ENCODE measurements around the gene ATXN1.
"Not testable (repeated sequence)": the region's sequence is repeated elsewhere in the genome, so short reads cannot be mapped to it uniquely, and the experiment has no call there.

The ATXN1 gene

GRCh38 chr6:16615215-16615614 is 146.0 kb downstream of the ATXN1 start:
- H3K27ac ChIP-seq (ENCODE audit: low read length); DNase-seq (ENCODE audit: low read depth, low spot score); H3K36me3 ChIP-seq (ENCODE audit: control insufficient read depth, insufficient read depth, low read length); H3K27me3 ChIP-seq (ENCODE audit: control insufficient read depth, insufficient read depth, low read length); H3K4me1 ChIP-seq (ENCODE audit: control insufficient read depth, insufficient read depth, low read length); H3K4me3 ChIP-seq (ENCODE audit: low read length); H3K9me3 ChIP-seq (ENCODE audit: control insufficient read depth, insufficient read depth, low read length): not testable (repeated sequence)
- no CpG with 5 or more reads among the region's 6 CpGs for WGBS (ENCODE audit: insufficient coverage, insufficient read length)

GRCh38 chr6:16614143-16614542 is 147.1 kb downstream of the ATXN1 start:
- not testable (repeated sequence) for H3K27ac ChIP-seq (ENCODE audit: low read length); H3K27me3 ChIP-seq (ENCODE audit: control insufficient read depth, insufficient read depth, low read length); H3K4me3 ChIP-seq (ENCODE audit: low read length); H3K9me3 ChIP-seq (ENCODE audit: control insufficient read depth, insufficient read depth, low read length); H3K36me3 ChIP-seq (ENCODE audit: control insufficient read depth, insufficient read depth, low read length); DNase-seq (ENCODE audit: low read depth, low spot score); H3K4me1 ChIP-seq (ENCODE audit: control insufficient read depth, insufficient read depth, low read length)
- no CpG with 5 or more reads among the region's 3 CpGs for WGBS (ENCODE audit: insufficient coverage, insufficient read length)

GRCh38 chr6:16613504-16613903 is 147.8 kb downstream of the ATXN1 start:
- DNase-seq (ENCODE audit: low read depth, low spot score); H3K4me1 ChIP-seq (ENCODE audit: control insufficient read depth, insufficient read depth, low read length); H3K36me3 ChIP-seq (ENCODE audit: control insufficient read depth, insufficient read depth, low read length); H3K27ac ChIP-seq (ENCODE audit: low read length); H3K9me3 ChIP-seq (ENCODE audit: control insufficient read depth, insufficient read depth, low read length); H3K4me3 ChIP-seq (ENCODE audit: low read length); H3K27me3 ChIP-seq (ENCODE audit: control insufficient read depth, insufficient read depth, low read length): not testable (repeated sequence)
- no CpG with 5 or more reads among the region's 2 CpGs for whole genome bisulfite sequencing (ENCODE audit: insufficient coverage, insufficient read length)

- Histone ChIP-seq H3K27me3 (ENCODE audit: control insufficient read depth, insufficient read depth, low read length) (no peaks in the 10 kb centered on the region), H3K27ac (ENCODE audit: low read length) (no peak overlapping the region), H3K4me1 (ENCODE audit: control insufficient read depth, insufficient read depth, low read length) (peaks cover 2% of the 10 kb centered on the region; the same call in 1 of the 2 replicates), H3K4me3 (ENCODE audit: low read length) (no peak overlapping the region), H3K36me3 (ENCODE audit: control insufficient read depth, insufficient read depth, low read length) (no peaks in the 10 kb centered on the region), H3K9me3 (ENCODE audit: control insufficient read depth, insufficient read depth, low read length) (no peaks in the 10 kb centered on the region)
- DNase-seq (ENCODE audit: low read depth, low spot score) = no peak
- no CpG with 5 or more reads among the region's 4 CpGs for WGBS (ENCODE audit: insufficient coverage, insufficient read length)
Observed at GRCh38 chr6:16608444-16608843, 152.8 kb downstream of the ATXN1 start.

DNA sequence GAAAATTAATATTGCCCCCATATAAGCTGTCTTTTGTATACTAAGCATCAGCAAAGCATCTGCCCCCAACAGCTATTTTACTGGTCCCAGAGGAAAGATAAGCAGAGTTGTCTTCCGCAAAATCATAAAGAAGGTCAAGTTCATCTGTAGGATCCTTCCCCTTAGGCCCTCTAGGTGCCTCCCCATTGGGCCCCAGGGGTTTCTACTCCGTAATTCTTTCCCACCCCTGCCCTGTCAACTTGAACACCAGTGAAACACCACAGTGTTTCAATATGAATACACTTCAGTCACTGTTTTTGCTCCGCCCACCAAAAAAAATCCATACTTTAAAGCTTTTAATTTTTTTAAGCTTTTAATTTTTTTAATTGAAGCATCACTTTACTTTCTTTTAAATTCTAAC is 159.2 kb downstream of the ATXN1 start:
- no peaks in the 10 kb centered on the region for H3K9me3 ChIP-seq (ENCODE audit: control insufficient read depth, insufficient read depth, low read length)
- no peak for DNase-seq (ENCODE audit: low read depth, low spot score)
- H3K36me3 ChIP-seq (ENCODE audit: control insufficient read depth, insufficient read depth, low read length) = no peaks in the 10 kb centered on the region
- no peak overlapping the region for H3K4me3 ChIP-seq (ENCODE audit: low read length)
- no peak overlapping the region for H3K27ac ChIP-seq (ENCODE audit: low read length)
- peaks cover 2% of the 10 kb centered on the region; the same call in 1 of the 2 replicates for H3K4me1 ChIP-seq (ENCODE audit: control insufficient read depth, insufficient read depth, low read length)
- WGBS (ENCODE audit: insufficient coverage, insufficient read length) = no CpG with 5 or more reads among the region's 3 CpGs
- H3K27me3 ChIP-seq (ENCODE audit: control insufficient read depth, insufficient read depth, low read length) = no peaks in the 10 kb centered on the region

DNA sequence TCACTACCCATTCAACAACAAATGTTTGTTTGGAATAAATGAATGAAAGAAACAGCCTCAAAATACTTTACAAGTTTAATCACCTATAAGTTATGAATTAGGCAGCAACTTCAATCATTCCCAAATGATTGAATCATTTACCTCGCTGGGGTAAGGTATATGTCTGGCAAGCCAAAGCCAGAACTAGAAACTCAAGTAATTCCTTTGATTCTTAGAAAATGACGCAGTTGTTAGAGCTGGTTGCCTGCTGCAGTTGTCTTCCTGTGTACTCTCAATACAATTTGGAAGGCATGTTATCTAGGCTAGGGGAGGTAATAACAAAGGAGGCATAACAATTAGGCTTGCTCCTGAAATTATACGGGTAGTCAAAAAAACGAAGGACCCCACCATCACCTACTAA is 160.6 kb downstream of the ATXN1 start:
- peaks cover 4% of the 10 kb centered on the region; the same call in 1 of the 2 replicates for H3K4me1 ChIP-seq (ENCODE audit: control insufficient read depth, insufficient read depth, low read length)
- no peak overlapping the region for H3K4me3 ChIP-seq (ENCODE audit: low read length)
- DNase-seq (ENCODE audit: low read depth, low spot score) = no peak
- no peaks in the 10 kb centered on the region for H3K9me3 ChIP-seq (ENCODE audit: control insufficient read depth, insufficient read depth, low read length)
- no peak overlapping the region for H3K27ac ChIP-seq (ENCODE audit: low read length)
- no CpG with 5 or more reads among the region's 4 CpGs for WGBS (ENCODE audit: insufficient coverage, insufficient read length)
- no peaks in the 10 kb centered on the region for H3K36me3 ChIP-seq (ENCODE audit: control insufficient read depth, insufficient read depth, low read length)
- no peaks in the 10 kb centered on the region for H3K27me3 ChIP-seq (ENCODE audit: control insufficient read depth, insufficient read depth, low read length)

DNA sequence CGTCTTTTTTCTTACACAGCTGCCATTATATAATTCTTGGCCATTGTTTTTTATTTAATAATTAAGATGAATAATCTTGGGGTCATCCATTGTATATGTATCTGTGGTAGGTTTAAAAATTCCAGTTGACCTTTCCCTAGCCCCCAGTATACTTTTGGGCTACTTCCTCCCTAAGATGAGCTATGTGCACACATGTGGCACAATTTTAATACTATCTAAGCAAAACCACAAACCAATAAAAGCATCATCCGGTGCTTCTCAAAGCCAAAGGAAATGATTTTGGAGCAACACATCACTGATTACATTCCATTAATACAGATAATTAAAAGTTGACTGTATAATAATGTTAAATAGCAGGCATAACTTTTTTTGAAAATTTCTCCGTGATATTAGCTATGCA is 161.2 kb downstream of the ATXN1 start:
- peaks cover 4% of the 10 kb centered on the region; the same call in 1 of the 2 replicates for H3K4me1 ChIP-seq (ENCODE audit: control insufficient read depth, insufficient read depth, low read length)
- no peaks in the 10 kb centered on the region for H3K9me3 ChIP-seq (ENCODE audit: control insufficient read depth, insufficient read depth, low read length)
- no peak for DNase-seq (ENCODE audit: low read depth, low spot score)
- no peaks in the 10 kb centered on the region for H3K36me3 ChIP-seq (ENCODE audit: control insufficient read depth, insufficient read depth, low read length)
- H3K27me3 ChIP-seq (ENCODE audit: control insufficient read depth, insufficient read depth, low read length) = no peaks in the 10 kb centered on the region
- whole genome bisulfite sequencing (ENCODE audit: insufficient coverage, insufficient read length) = no CpG with 5 or more reads among the region's 3 CpGs
- no peak overlapping the region for H3K4me3 ChIP-seq (ENCODE audit: low read length)
- H3K27ac ChIP-seq (ENCODE audit: low read length) = no peak overlapping the region

DNA sequence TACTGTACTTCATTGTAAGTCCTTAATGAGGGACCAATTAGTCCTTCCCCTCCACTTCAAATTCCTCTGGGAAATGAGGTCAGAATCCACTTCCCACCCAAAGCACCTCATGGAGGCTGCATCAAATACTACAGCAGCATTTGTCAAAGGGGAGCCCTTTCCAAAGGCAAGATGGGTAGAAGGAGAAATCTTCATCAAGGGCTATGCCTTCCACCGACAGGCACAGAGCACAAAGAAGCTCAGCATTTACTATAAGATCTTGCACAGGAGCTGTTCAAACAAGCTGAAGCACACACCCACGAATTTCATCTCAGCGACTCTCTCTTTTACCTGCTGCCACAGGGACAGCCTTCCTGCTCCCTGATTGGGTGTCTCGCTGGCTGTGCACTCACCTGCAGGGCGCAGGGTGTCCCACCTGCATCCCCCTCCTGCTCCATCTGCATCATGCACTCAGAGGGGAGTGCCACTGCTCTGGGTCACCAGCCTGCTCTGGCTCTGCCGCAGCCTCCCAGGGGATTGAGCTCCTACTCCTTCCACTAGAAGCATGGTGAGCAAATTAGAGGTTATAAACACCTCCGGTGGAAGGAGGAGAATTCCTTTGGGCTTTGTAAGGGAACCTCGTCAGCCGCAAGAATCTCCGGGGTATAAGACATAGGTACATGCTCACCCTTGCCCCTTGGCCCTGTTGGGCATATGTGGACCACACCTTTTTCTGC is 164.5 kb downstream of the ATXN1 start:
- no peaks in the 10 kb centered on the region for H3K36me3 ChIP-seq (ENCODE audit: control insufficient read depth, insufficient read depth, low read length)
- no CpG with 5 or more reads among the region's 10 CpGs for WGBS (ENCODE audit: insufficient coverage, insufficient read length)

DNA sequence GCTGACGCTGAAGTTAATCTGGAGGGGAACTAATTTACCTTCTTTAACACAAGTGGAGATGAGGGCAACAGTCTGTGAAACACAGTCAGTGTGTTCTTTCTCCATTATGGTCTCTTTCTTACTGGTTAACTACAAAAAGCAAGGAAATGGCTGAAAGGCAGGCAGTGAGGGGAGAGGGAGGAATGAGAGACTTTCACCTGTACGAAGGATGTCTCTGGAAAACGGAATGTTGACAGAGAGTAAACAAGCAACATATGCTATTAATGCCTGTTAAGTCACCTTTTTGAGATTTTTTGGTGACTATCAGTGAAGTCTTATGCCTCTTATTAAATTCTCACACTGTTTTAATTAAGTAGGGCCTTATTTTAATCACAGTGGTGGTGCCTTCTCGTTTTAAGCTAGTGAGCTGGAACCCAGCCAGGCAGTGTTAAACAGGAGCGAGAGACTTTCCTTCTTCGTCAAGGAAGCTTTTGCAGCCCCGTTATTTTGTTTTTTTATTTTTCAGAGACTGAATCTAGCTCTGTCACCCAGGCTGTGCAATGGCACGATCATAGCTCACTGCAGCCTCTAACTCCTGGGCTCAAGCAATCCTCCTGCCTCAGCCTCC is 165.6 kb downstream of the ATXN1 start:
- Histone ChIP-seq H3K4me1 (ENCODE audit: control insufficient read depth, insufficient read depth, low read length) (0 out of 2 replicates have a peak, but pooled peaks cover 3% of the 10 kb centered on the region), H3K36me3 (ENCODE audit: control insufficient read depth, insufficient read depth, low read length) (no peaks in the 10 kb centered on the region), H3K4me3 (ENCODE audit: low read length) (no peak overlapping the region), H3K9me3 (ENCODE audit: control insufficient read depth, insufficient read depth, low read length) (no peaks in the 10 kb centered on the region), H3K27me3 (ENCODE audit: control insufficient read depth, insufficient read depth, low read length) (no peaks in the 10 kb centered on the region), H3K27ac (ENCODE audit: low read length) (no peak overlapping the region)
- no CpG with 5 or more reads among the region's 8 CpGs for WGBS (ENCODE audit: insufficient coverage, insufficient read length)
- DNase-seq (ENCODE audit: low read depth, low spot score) = no peak

More for the DNA sequence above, 164.5 kb downstream of the ATXN1 start:
- Histone ChIP-seq H3K27ac (ENCODE audit: low read length) (no peak overlapping the region), H3K27me3 (ENCODE audit: control insufficient read depth, insufficient read depth, low read length) (no peaks in the 10 kb centered on the region), H3K4me3 (ENCODE audit: low read length) (no peak overlapping the region), H3K9me3 (ENCODE audit: control insufficient read depth, insufficient read depth, low read length) (no peaks in the 10 kb centered on the region), H3K4me1 (ENCODE audit: control insufficient read depth, insufficient read depth, low read length) (0 out of 2 replicates have a peak, but pooled peaks cover 3% of the 10 kb centered on the region)
- no peak for DNase-seq (ENCODE audit: low read depth, low spot score)

- no peak for DNase-seq (ENCODE audit: low read depth, low spot score)
- H3K4me1 ChIP-seq (ENCODE audit: control insufficient read depth, insufficient read depth, low read length) = 0 out of 2 replicates have a peak, but pooled peaks cover 3% of the 10 kb centered on the region
Observed at GRCh38 chr6:16594849-16595248, 166.4 kb downstream of the ATXN1 start.

More at GRCh38 chr6:16594849-16595248, 166.4 kb downstream of the ATXN1 start:
- WGBS (ENCODE audit: insufficient coverage, insufficient read length) = no CpG with 5 or more reads among the region's 5 CpGs
- H3K27me3 ChIP-seq (ENCODE audit: control insufficient read depth, insufficient read depth, low read length) = no peaks in the 10 kb centered on the region
- H3K4me3 ChIP-seq (ENCODE audit: low read length) = no peak overlapping the region
- H3K36me3 ChIP-seq (ENCODE audit: control insufficient read depth, insufficient read depth, low read length) = no peaks in the 10 kb centered on the region
- no peak overlapping the region for H3K27ac ChIP-seq (ENCODE audit: low read length)
- H3K9me3 ChIP-seq (ENCODE audit: control insufficient read depth, insufficient read depth, low read length) = no peaks in the 10 kb centered on the region
